Cardiac muscle cell (in vitro differentiated cells and primary cell): ENCODE results near the gene MASTL. TPM values are rescaled to one million over a fixed set of nuclear protein-coding genes. Genes with fewer than 3 reads are reported as not detected.

Experiments used
- DNase-seq, 2 donors: peaks; one replicate each; pipeline versions ENCODE4 v3.0.0 to v3.0.0-alpha.2; 2010 to 2017; ENCODE audit warnings: low read depth in 1 of 2, low spot score in 1 of 2
- H3K27ac ChIP-seq: fragments of 200-600 bp; sonication (generic); 2 replicates; pipeline ENCODE4 v1.5.1; 2016
- H3K27me3 ChIP-seq: fragments of 200-600 bp; sonication (generic); 2 replicates; pipeline ENCODE4 v1.6.0; 2016; ENCODE audit warnings: control low read depth
- H3K36me3 ChIP-seq: fragments of 200-600 bp; sonication (generic); 2 replicates; pipeline ENCODE4 v1.5.1; 2016; ENCODE audit warnings: control low read depth
- H3K4me1 ChIP-seq: fragments of 200-600 bp; sonication (generic); 2 replicates; pipeline ENCODE4 v1.8.1; 2017; ENCODE audit warnings: low read depth, mild to moderate bottlenecking, mixed run types
- H3K4me3 ChIP-seq: fragments of 200-600 bp; sonication (generic); 2 replicates; pipeline ENCODE4 v1.5.1; 2016; ENCODE audit warnings: mild to moderate bottlenecking
- H3K9me3 ChIP-seq: fragments of 200-600 bp; sonication (generic); 2 replicates; pipeline ENCODE4 v1.5.1; 2017; ENCODE audit warnings: low read depth, mild to moderate bottlenecking, control low read depth
- polyA plus RNA-seq: library from polyadenylated mRNA; unstranded; fragments of >200 nt; fragmentation: Nextera tagmentation; extraction: Ambion mirVana; gene quantifications from 2 replicates; pipeline ENCODE4 v1.2.1, GENCODE V29; 2016
- total RNA-seq: library from RNA; depleted of rRNA; stranded (reverse); fragments of >200 nt; gene quantifications from 2 replicates; pipeline ENCODE4 v1.2.3, GENCODE V29; 2016
- TF ChIP-seq, protein P1 (sequence below): IDR thresholded peaks from 2 replicates; pipeline ENCODE4 v1.5.1; 2012; ENCODE audit warnings: low read depth, mild to moderate bottlenecking, low read length

Gene MASTL
- total and polyA plus RNA-seq, 2 experiments from 2014 or later, result 10.8 to 13.4 TPM

DNA sequence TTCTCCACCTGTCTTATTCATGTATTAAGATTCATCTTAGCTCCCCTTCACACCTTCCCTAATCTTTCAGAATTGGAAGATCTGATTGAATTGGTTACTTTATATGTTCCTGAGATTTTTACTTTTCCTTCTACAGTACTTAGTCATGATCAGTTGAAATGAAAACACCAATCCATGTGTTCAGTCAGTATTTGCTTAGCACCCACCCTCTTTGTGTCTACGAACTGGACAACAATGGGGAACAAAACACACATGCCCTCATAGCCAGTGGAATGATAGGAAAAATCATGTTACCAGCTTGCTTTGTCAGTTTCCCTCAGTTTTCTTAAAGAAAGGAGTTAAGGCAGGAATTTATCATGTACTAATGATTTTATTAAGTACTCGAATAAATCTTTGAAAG is 2.0 kb downstream of the MASTL start:
- H3K36me3 ChIP-seq, result peaks cover 26% of the 10 kb centered on the region
- no peaks in the 10 kb centered on the region for H3K27me3 ChIP-seq
- peak in 1 of 2 donors; percentile 9 for DNase-seq
- H3K27ac ChIP-seq, result no peak overlapping the region
- H3K9me3 ChIP-seq, result no peaks in the 10 kb centered on the region
- H3K4me1 ChIP-seq, result peaks cover 11% of the 10 kb centered on the region
- H3K4me3 ChIP-seq, result no peak overlapping the region
- TF ChIP-seq, protein P1, sequence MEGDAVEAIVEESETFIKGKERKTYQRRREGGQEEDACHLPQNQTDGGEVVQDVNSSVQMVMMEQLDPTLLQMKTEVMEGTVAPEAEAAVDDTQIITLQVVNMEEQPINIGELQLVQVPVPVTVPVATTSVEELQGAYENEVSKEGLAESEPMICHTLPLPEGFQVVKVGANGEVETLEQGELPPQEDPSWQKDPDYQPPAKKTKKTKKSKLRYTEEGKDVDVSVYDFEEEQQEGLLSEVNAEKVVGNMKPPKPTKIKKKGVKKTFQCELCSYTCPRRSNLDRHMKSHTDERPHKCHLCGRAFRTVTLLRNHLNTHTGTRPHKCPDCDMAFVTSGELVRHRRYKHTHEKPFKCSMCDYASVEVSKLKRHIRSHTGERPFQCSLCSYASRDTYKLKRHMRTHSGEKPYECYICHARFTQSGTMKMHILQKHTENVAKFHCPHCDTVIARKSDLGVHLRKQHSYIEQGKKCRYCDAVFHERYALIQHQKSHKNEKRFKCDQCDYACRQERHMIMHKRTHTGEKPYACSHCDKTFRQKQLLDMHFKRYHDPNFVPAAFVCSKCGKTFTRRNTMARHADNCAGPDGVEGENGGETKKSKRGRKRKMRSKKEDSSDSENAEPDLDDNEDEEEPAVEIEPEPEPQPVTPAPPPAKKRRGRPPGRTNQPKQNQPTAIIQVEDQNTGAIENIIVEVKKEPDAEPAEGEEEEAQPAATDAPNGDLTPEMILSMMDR, result no peak

DNA sequence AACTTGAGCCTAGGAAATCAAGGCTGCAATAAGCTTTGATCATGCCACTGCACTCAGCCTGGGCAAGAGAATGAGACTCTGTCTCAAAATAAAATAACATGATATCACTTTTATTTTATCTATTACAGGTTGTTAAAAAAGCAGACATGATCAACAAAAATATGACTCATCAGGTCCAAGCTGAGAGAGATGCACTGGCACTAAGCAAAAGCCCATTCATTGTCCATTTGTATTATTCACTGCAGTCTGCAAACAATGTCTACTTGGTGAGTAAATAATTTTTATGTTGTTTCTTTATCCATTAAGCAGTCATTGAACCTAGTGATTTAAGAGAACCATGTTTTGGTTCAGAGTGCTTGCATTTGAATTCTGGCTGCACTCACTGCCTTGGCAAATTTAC is 3.3 kb downstream of the MASTL start:
- Histone ChIP-seq H3K27me3 (no peaks in the 10 kb centered on the region), H3K27ac (no peak overlapping the region), H3K4me3 (no peak overlapping the region), H3K4me1 (no peaks in the 10 kb centered on the region), H3K9me3 (no peaks in the 10 kb centered on the region), H3K36me3 (peaks cover 37% of the 10 kb centered on the region)
- no peak for DNase-seq
- TF ChIP-seq, protein P1, result no peak

DNA sequence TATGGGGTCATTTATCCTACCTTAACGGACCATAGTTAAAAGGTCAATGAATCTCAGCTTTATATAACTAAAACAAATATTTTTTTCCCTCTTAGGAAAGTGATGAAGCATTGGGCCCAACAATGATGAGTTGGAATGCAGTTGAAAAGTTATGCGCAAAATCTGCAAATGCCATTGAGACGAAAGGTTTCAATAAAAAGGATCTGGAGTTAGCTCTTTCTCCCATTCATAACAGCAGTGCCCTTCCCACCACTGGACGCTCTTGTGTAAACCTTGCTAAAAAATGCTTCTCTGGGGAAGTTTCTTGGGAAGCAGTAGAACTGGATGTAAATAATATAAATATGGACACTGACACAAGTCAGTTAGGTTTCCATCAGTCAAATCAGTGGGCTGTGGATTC is 14.7 kb downstream of the MASTL start:
- H3K4me3 ChIP-seq, result no peak overlapping the region
- no peak overlapping the region for H3K27ac ChIP-seq
- DNase-seq, result no peak
- no peaks in the 10 kb centered on the region for H3K4me1 ChIP-seq
- TF ChIP-seq, protein P1, result no peak
- H3K27me3 ChIP-seq, result no peaks in the 10 kb centered on the region
- no peaks in the 10 kb centered on the region for H3K9me3 ChIP-seq
- H3K36me3 ChIP-seq, result peaks cover 30% of the 10 kb centered on the region

DNA sequence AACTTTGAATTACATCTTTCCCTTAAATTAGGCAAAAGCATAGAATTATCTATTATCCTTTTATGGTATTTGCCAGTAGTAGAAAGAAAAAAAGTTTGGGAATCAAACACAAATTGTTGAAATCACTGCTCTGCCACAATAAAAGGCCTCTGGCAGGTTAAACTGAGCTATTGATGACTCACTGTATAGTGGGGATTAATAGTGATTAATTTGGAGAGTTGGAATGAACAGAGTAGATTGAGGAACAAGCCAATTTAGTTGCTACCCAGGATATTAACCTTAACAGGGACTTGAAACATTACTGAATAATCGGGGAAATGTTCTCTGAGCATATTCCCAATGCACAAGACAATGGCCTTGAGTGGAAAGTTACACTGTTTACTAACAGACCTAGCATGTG is 33.1 kb downstream of the MASTL start:
- H3K4me1 ChIP-seq, result no peaks in the 10 kb centered on the region
- peak overlapping the region; percentile 3 for H3K27ac ChIP-seq

DNA sequence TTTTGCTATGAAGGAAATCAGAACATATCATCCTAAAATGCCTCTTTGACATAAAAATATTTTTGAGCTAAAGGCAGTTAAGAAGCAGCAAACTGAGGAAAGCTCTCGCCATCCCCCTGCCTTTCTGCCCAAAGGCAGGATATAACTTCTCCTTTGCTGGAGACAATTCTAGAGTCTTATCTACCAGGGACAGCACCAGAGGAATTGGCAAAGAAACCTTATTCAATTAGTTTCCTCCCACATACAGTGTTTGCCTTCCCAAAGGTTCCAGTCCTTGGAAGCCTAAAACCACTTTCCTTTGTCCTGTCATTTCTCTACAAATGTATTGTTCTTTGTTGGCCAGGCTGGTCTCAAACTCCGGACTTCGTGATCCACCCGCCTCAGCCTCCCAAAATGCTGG is 33.7 kb downstream of the MASTL start:
- no peak for DNase-seq
- Histone ChIP-seq H3K36me3 (peaks cover 4% of the 10 kb centered on the region), H3K4me3 (no peak overlapping the region), H3K27me3 (no peaks in the 10 kb centered on the region), H3K9me3 (no peaks in the 10 kb centered on the region), H3K27ac (peak overlapping the region; percentile 3), H3K4me1 (no peaks in the 10 kb centered on the region)
- TF ChIP-seq, protein P1, result no peak

More for the DNA sequence above, 33.1 kb downstream of the MASTL start:
- Histone ChIP-seq H3K36me3 (peaks cover 4% of the 10 kb centered on the region), H3K9me3 (no peaks in the 10 kb centered on the region), H3K4me3 (no peak overlapping the region), H3K27me3 (no peaks in the 10 kb centered on the region)
- DNase-seq, result no peak
- TF ChIP-seq, protein P1, result no peak

DNA sequence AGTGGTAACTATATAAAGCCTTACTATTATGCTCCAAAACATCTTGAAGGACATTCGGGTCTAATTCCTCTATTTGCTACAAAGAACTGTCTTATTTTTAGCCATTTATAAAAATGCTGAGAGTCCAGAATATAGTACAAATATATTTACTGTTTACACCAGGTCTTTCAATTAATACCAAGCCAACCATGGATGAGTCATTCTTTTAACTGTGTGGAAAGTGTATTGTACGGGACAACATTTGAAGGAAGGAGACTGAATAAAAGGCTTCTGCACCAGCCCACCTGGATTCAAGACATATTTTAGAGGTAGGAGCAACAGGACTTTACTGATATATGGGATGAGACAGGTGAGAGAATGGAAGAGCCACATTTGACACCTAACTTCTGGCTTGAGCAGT is 35.4 kb downstream of the MASTL start:
- Histone ChIP-seq H3K27ac (no peak overlapping the region), H3K4me1 (no peaks in the 10 kb centered on the region), H3K27me3 (no peaks in the 10 kb centered on the region), H3K36me3 (peaks cover 4% of the 10 kb centered on the region), H3K4me3 (no peak overlapping the region), H3K9me3 (no peaks in the 10 kb centered on the region)
- TF ChIP-seq, protein P1, result no peak
- no peak for DNase-seq
